WI38 (cell line): ENCODE results near the gene PEA15.

Experiments
- H3K4me3 ChIP-seq: 2 replicates; pipeline ENCODE4 v1.5.1; 2011; ENCODE audit warnings: low read depth, mild to moderate bottlenecking, control low read depth, low read length
- TF ChIP-seq, protein P1 (sequence below): IDR thresholded peaks from 2 replicates; pipeline ENCODE4 v1.5.1; 2012; ENCODE audit warnings: low read depth, mild to moderate bottlenecking, control low read depth, low read length

PEA15 gene

DNA sequence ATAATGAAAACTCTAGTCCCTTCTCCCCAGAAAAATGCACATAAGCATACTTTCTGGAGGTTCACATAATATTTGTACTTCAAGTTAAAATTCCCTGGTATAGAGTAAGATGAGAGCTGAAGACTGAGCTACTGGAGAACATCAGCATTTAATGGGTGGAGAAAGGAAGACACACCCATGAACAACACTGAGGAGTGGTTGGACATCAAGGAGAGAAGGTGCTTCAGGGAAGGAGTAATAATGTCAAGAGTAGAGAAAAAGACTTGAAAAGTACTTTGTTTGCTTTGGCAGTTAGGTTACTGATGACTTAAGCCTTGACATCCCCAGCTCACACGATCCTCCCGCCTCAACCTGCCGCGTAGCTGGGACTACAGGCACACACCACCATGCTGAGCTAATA, 21.9 kb downstream of the PEA15 start:
- H3K4me3 ChIP-seq = no peak overlapping the region

DNA sequence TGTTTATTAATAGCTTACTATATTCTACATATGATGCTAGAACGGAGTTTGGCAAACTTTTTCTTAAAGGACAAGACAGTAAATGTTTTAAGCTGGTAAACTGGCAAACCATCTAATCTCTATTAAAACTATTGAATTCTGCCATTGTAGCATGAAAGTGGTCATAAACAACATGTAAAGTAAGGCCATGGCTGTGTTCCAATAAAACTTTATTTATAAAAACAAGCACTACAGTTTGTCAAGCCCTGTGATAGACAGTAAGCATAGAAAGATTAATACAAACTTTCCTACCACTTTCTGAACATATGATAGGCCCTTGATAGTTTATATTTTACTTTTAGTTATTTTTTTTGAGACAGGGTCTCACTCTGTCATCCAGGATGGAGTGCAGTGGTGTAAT, 22.4 kb downstream of the PEA15 start:
- no peak overlapping the region for H3K4me3 ChIP-seq
- TF ChIP-seq, protein P1, sequence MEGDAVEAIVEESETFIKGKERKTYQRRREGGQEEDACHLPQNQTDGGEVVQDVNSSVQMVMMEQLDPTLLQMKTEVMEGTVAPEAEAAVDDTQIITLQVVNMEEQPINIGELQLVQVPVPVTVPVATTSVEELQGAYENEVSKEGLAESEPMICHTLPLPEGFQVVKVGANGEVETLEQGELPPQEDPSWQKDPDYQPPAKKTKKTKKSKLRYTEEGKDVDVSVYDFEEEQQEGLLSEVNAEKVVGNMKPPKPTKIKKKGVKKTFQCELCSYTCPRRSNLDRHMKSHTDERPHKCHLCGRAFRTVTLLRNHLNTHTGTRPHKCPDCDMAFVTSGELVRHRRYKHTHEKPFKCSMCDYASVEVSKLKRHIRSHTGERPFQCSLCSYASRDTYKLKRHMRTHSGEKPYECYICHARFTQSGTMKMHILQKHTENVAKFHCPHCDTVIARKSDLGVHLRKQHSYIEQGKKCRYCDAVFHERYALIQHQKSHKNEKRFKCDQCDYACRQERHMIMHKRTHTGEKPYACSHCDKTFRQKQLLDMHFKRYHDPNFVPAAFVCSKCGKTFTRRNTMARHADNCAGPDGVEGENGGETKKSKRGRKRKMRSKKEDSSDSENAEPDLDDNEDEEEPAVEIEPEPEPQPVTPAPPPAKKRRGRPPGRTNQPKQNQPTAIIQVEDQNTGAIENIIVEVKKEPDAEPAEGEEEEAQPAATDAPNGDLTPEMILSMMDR = no peak

More for the DNA sequence above, 21.9 kb downstream of the PEA15 start:
- TF ChIP-seq, protein P1 = no peak

DNA sequence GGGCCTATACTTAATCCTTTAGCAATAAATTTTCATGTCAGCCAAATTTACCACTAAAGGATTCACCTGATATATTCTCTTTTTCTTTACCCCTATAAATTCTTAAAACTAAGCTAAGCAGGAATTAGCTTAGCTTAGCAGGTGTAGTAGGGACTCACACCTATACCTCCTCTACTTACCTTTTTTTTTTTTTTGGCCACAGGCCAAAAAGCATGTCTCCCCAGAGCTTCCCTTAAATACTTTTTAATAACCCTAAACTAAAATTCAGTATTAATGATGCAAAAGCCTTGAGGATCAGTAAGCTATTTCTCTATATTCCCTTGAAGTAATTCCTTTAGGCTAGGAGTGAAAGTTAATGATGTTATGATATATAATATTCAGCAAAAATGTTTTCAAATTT, 23.2 kb downstream of the PEA15 start:
- TF ChIP-seq, protein P1 = no peak
- H3K4me3 ChIP-seq = no peak overlapping the region

- TF ChIP-seq, protein P1 = no peak
- no peak overlapping the region for H3K4me3 ChIP-seq
Measured at GRCh38 chr1:160232911-160233310, 27.7 kb downstream of the PEA15 start.

- TF ChIP-seq, protein P1 = no peak
- no peak overlapping the region for H3K4me3 ChIP-seq
Measured at GRCh38 chr1:160236806-160237205, 31.6 kb downstream of the PEA15 start.

GRCh38 chr1:160237558-160237957, 32.4 kb downstream of the PEA15 start:
- TF ChIP-seq, protein P1 = no peak
- H3K4me3 ChIP-seq = no peak overlapping the region

DNA sequence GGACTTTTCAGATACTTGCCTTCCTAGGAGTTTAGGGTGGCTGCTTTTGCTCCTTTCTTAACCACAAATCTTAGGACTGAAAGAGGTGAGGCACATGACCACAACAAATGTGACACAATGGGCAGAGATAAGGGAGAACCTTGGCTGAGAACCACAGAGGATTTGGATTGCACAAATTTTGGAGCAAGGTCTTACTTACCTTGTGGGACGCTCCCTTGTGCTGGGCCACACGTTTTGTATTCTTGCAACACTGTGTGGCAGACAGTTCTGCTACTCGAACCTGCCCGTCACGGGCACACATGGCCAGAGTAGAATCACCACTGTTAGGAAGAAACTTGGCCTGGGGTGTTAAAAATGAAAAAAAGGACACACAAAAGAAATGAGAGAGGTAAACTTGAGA, 33.2 kb downstream of the PEA15 start:
- TF ChIP-seq, protein P1 = no peak
- no peak overlapping the region for H3K4me3 ChIP-seq
